ENCODE measurements around the gene ZSWIM7.
"Not testable (repeated sequence)": the region's sequence is repeated elsewhere in the genome, so short reads cannot be mapped to it uniquely, and the experiment has no call there.

ZSWIM7 gene

GRCh38 chr17:15955793-15956541, 43.5 kb downstream of the ZSWIM7 start:
- no peak for DNase-seq

GRCh38 chr17:15954222-15954621, 45.3 kb downstream of the ZSWIM7 start:
- DNase-seq = no peak

- no peak for DNase-seq
These were observed 46.4 kb downstream of the ZSWIM7 start for GRCh38 chr17:15952916-15953790.

- DNase-seq = no peak
These were observed 47.4 kb downstream of the ZSWIM7 start for GRCh38 chr17:15952048-15952532.

GRCh38 chr17:15951368-15952047, 48.0 kb downstream of the ZSWIM7 start:
- DNase-seq = no peak

GRCh38 chr17:15947976-15948752, 51.3 kb downstream of the ZSWIM7 start:
- DNase-seq = no peak

- DNase-seq = no peak
These were observed 52.2 kb downstream of the ZSWIM7 start for GRCh38 chr17:15947271-15947670.

GRCh38 chr17:15946611-15947120, 52.8 kb downstream of the ZSWIM7 start:
- no peak for DNase-seq

- DNase-seq = peak; percentile 41
These were observed 53.8 kb downstream of the ZSWIM7 start for GRCh38 chr17:15945527-15946191.

- DNase-seq = peak; percentile 57
These were observed 54.6 kb downstream of the ZSWIM7 start, which contains the start of gene ADORA2B for GRCh38 chr17:15944759-15945526. Gene ADORA2B, plus strand, starts transcription at chr17:15945130. Its CDS starts 119 bp downstream, at chr17:15945249.

- no peak for DNase-seq
These were observed 55.3 kb downstream of the ZSWIM7 start for GRCh38 chr17:15943971-15944758.

- no peak for DNase-seq
These were observed 57.2 kb downstream of the ZSWIM7 start for GRCh38 chr17:15942207-15942833.

- no peak for DNase-seq
These were observed 57.7 kb downstream of the ZSWIM7 start for GRCh38 chr17:15941781-15942180.

- not testable (repeated sequence) for DNase-seq
These were observed 63.0 kb downstream of the ZSWIM7 start for GRCh38 chr17:15936481-15936880.

- no peak for DNase-seq
These were observed 63.6 kb downstream of the ZSWIM7 start for GRCh38 chr17:15935891-15936290.

GRCh38 chr17:15934866-15935265, 64.6 kb downstream of the ZSWIM7 start:
- DNase-seq = no peak

GRCh38 chr17:15931394-15931793, 68.1 kb downstream of the ZSWIM7 start:
- no peak for DNase-seq

- DNase-seq = no peak
These were observed 69.1 kb downstream of the ZSWIM7 start for GRCh38 chr17:15930426-15930825.

- DNase-seq = no peak
These were observed 69.6 kb downstream of the ZSWIM7 start for GRCh38 chr17:15929941-15930340.
